Measurements from ENCODE around the gene YY1.
"Not testable (repeated sequence)": the region's sequence is repeated elsewhere in the genome, so short reads cannot be mapped to it uniquely, and the experiment has no call there.

Gene YY1

GRCh38 chr14:100283984-100284881 is 45.3 kb downstream of the YY1 start:
- no peak for DNase-seq (ENCODE audit: low read depth)

GRCh38 chr14:100285021-100285912 is 46.3 kb downstream of the YY1 start:
- peak; percentile 72 for DNase-seq (ENCODE audit: low read depth)

- DNase-seq (ENCODE audit: low read depth), result no peak
These were observed 47.0 kb downstream of the YY1 start for GRCh38 chr14:100285913-100286400.

DNA sequence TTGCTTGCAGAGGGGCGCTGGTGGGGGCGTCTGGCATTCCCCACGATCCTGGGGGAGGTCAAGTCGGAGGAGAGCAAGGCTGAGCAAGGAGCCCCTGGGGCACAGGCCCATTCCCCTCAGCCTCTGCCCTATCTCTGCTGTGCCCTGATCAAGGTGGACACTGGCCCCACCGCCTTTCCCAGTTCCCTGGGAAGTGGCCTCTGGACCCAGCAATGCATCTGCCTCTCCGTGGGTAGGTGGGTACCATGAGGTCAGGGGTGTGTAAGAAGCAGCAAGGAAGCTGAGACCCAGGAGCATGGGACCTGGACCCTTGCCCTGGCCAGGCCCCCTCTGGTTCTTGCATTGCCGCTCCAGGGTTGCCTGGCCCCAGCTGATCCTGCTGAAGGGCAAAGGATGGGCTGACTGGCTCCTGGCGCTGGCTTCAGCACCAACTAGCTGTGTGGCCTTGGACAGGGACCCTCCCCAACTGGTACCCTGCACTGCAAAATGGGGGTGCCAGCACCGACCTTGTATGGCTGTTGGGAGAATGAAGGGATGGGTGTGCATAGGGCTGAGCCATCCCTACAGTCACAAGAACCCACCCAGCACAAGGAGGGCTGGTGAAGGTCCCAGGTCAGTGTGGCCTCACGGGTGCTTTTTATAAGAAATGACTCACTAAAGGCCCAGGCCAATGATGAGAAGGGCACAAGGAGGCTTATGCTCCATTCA is 47.7 kb downstream of the YY1 start:
- no peak for DNase-seq (ENCODE audit: low read depth)

DNA sequence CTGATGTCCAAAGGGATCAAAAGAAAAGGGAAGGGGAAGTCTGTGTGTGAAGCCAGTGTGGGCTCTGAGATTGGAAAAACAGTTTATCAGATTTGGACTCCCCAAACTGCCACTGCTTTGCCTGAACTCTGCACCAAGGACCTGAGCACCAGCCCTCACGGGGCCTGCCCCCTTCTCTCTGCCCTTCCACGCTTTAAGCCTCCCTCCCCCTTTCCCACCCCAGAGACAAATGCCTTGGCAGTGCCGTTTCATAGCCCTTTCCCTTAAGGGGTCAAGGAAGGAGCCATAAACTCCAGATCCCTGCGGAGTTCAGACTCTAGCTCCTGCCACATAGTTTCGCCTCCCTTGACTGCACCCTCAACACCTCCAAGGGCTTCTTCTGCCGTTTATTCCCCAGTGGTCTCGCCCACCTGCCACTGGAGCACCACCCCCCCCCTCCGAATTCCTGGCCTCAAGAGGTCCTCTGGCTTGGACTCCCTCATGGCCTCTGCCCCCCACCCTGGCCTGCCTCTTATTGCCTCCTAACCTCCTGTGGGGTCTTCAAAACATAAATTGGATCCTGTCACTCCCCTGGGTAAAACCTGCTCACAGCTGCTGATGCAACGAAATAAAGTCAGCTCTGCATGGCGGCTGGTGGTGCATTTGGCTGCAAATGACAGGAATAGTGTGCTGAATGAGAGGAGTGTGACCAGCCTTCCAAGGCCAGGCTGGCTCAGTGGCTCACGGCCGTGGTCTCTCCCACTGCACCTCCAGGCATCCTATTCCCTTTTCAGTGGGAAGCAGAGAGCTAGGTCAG is 48.5 kb downstream of the YY1 start:
- DNase-seq (ENCODE audit: low read depth), result no peak

GRCh38 chr14:100287998-100288295 is 49.0 kb downstream of the YY1 start:
- not testable (repeated sequence) for DNase-seq (ENCODE audit: low read depth)

DNA sequence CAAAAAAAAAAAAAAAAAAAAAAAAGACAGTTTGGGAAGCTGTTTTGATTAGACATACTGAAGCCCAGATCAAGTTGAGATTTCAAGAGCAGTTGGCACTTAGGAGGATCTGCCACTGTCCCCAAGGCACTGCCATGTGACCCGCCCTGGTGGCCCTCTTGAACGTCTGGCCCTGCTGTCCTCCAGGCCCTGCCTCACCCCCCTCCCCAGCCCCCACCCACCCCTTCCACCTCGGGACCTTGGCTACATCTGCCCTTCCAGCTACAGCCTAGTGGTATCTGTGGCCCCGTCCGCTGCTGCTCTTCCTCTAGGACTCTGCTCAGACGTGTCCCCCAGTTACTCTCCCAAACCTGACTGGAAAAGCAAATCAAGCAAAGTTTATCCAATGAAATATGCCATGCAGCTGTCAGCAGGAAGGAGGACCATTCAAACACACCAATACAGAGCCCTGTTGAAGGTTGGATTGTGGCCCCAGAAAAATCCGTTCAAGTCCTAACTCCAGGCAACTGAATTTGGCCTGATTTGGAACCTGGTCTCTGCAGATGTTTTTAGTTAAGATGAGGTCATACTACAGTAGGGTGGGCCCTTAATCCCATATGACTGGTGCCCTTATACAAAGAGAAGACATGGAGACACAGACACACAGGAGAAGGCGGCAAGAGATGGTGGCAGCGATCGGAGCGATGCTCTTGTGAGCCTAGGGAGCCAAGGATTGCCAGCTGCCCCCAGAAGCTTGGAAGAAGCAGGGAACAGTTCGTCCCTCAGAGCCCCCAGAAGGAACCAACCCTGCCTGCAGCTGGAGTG is 49.6 kb downstream of the YY1 start:
- DNase-seq (ENCODE audit: low read depth), result no peak

- no peak for DNase-seq (ENCODE audit: low read depth)
These were observed 51.1 kb downstream of the YY1 start for GRCh38 chr14:100289916-100290606.

DNA sequence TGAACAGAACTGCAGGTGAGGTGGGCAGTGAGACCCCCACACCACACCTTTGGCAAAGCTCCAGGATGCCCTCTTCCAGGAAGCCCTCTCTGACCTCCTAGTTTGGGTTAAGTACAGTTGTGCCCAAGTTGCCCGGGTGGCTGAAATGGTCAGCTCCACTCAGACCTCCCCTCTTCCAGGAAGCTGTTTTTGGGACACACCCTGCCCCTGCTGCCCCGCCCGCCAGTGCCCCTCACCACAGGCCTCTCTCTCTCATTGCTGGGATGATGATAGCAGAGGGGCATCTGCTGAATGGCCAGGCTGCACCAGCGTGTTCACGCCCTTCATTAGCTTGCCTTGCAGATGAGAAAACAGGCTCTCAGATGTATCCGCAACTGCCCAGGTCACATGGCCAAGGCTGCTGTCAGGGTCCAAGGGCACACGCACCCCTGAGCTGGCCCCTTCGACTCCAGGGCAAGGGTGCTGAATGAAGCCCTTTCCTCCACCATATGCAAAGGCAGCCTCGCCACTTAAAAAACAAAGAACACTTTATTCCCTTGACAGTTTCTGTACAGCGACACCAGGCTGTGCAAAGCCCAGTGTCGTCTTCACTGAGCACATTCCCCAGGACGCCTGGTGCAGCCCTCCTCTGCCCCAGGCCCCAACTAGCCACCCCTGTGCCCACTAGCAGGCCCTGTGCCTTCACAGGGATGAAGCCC is 51.8 kb downstream of the YY1 start:
- no peak for DNase-seq (ENCODE audit: low read depth)

DNA sequence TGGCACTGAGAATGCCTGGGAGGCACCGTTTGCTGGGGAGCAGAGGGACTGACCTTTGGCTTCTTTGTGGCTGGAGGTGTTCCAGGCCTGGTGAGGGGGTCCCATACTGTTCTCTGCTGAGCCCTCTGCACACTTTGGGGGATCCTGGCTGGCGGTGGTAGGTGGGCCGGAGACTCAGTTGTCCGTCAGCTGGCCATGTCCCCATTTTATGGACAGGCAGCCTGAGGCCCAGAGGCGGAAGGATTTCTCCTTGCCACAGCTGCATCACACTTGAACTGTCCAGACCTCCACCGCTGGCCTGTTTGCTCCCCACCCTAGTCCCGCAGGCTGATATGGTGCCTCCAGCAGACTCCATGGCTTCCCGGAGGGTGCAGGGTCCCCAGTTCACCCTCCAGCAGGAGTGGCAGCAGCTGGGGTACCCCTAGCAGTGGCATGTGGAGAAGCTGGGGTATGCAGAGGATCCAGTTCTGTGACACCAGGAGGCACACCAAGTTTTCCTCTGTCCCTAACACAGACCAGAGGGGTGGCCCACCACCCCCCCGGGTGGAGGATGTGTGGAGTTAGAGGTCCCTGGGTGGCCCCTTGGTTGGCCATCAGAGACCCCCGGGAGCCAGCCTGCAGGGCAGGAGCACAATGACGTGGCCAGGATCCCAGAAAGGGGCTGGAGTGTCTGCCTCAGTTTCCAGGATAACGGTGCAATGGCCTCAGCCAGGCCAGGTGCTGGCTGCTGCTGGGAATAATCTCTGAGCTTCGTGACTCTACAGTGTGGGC is 52.5 kb downstream of the YY1 start:
- no peak for DNase-seq (ENCODE audit: low read depth)

DNA sequence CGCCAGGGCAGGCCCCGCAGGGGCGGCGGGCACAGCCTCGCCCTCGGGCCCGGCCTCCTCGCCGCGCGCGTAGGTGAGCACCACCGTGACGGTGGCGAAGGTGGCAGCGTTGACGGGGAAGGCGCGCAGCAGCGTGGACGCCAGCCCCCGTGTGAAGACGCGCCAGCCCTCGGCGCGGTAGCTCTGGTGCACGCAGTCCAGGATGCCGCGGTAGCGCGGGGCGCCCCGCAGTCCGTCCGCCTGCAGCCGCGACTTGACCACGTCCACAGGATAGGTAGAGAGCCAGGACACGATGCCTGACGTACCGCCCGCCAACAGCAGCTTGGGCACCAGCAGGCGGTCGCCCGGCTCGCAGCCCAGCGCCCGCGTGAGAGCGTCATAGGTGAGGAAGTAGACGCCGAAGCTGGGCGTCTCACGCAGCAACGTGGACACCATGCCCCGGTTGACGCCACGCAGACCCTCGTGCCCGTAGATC is 53.4 kb downstream of the YY1 start:
- DNase-seq (ENCODE audit: low read depth), result no peak

DNA sequence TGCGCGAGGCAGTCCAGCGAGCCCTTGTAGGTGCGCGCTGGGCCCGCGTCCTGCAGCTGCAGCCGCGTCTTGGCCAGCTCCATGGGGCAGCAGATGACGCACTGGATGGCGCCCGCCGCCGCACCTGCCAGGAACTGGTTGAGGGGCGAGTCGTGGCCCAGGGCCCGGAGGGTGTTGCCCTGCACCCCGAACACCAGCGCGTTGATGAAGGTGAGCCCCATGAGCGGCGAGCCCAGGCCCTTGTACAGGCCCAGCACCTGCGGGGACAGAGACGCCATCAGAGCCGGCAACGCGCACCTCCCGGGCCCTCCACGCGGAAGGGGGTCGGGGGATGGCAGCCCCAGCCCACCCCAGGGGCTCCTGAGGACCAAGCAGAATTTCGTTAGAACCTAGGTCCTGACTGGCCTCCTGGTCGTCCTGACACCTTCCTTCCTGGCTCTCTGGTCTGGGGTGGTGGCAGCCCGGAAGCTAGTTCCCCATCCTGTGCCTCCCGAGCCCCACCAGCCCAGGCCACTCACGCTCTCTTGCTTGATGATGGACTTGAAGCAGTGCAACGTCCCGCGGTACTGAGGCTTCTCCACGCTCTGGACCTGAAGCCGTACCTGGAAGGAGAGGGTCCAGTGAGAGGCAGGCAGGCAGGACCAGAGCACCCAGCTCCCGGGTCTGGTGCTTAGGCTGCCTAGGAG is 54.0 kb downstream of the YY1 start:
- DNase-seq (ENCODE audit: low read depth), result no peak

DNA sequence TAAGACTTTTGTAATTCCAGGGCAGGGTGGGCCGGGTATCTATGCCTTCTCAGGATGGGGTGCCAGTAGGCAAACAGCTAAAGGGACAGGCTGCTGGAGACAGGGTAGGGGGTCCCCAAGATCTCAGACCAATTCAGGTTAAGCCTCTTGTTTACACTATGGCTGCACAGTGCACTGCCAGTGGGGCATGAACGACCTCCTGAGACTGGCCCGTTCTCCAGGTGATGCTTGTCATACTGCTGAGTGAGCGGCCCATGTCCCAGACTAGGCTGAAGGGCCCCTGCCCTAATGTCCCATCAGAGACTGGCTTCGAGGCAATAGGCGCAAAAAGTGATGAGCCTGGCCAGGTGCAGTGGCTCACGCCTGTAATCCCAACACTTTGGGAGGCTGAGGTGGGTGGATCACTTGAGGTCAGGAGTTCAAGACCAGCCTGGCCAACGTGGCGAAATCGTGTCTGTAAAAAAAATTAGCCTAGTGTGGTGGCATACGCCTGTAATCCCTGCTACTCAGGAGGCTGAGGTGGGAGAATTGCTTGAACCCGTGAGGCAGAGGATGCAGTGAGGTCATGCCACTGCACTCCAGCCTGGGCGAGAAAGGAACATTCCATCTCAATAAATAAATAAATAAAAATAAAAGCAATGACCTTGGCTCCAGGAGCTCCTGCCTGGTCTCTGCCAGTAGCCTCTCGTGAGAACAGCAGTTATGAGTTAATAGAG is 54.7 kb downstream of the YY1 start:
- DNase-seq (ENCODE audit: low read depth), result no peak

DNA sequence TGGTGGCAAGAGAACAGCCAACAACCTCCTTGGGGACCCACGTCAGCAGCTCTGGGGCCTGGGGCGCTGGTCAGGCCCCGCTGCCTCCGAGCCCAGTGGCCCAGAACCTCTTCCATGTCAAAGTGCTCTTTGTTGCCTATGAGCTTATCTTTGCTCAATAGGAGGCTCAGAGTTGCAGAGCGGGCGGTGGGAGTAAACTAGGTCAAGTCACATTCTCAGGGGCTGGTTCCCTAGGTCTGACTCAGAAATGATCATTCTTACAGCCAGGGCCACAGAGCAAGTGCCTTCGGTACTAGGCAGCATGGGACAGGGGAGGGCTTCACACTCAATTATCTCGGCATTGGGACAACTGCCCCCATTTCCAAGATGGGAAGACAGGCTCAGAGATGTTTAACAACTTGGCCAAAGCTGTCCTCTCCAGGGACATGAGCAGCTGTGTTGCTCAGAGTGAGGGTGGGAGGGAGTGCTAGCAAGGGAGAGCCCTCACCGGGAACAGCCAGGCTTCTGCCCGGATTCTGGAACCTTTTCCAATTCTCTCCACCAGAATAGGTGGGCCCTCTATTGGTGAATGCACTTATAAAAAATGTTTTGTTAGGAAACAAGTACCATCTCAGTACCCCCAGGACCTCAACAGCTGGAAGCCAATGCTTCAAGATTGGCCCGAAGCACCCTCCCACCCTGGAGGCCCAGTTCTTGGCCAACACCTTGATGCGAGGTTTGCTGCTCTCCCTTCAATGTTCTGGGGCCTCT is 55.4 kb downstream of the YY1 start:
- DNase-seq (ENCODE audit: low read depth), result no peak

GRCh38 chr14:100294963-100295330 is 56.0 kb downstream of the YY1 start:
- DNase-seq (ENCODE audit: low read depth), result no peak

- no peak for DNase-seq (ENCODE audit: low read depth)
These were observed 56.6 kb downstream of the YY1 start for GRCh38 chr14:100295376-100296105.
